Brain microvascular endothelial cell (primary cell): ENCODE measurements around the gene DCPS.
"Not testable (repeated sequence)": the region's sequence is repeated elsewhere in the genome, so short reads cannot be mapped to it uniquely, and the experiment has no call there.

Source experiments
- DNase-seq: peaks from one replicate; pipeline ENCODE4 v3.0.0-alpha.2; 2020
- H3K27ac ChIP-seq: fragments of 250-450 bp; sonication (Bioruptor Pico); 2 replicates; pipeline ENCODE4 v1.5.1; 2020; ENCODE audit warnings: mild to moderate bottlenecking, moderate library complexity
- H3K27me3 ChIP-seq: fragments of 250-450 bp; sonication (Bioruptor Pico); replicated peaks from 2 replicates; pipeline ENCODE4 v1.5.1; 2020; ENCODE audit warnings: mild to moderate bottlenecking
- H3K36me3 ChIP-seq: fragments of 250-450 bp; sonication (Bioruptor Pico); replicated peaks from 2 replicates; pipeline ENCODE4 v1.5.1; 2020; ENCODE audit warnings: mild to moderate bottlenecking
- H3K4me3 ChIP-seq: 2 replicates; pipeline ENCODE4 v1.5.1; 2011; ENCODE audit warnings: low read depth, mild to moderate bottlenecking, control low read depth, low read length, moderate library complexity
- CTCF ChIP-seq: IDR thresholded peaks from 2 replicates; pipeline ENCODE4 v1.5.1; 2011; ENCODE audit warnings: low read depth, mild to moderate bottlenecking, moderate library complexity, low read length, control low read depth, inconsistent platforms; ENCODE audit errors: missing control alignments
- in situ Hi-C: cut with HindIII; loops from 2 replicates; pipeline ENCODE4 v1.10.0; 2017; ENCODE audit warnings: low sequenced_read_pairs, low pct_ligation_motif_present

DCPS gene

GRCh38 chr11:126366064-126366822 lies 62.4 kb downstream of the DCPS start:
- no peak overlapping the region for H3K27ac ChIP-seq

GRCh38 chr11:126366823-126367654 lies 63.2 kb downstream of the DCPS start:
- in situ Hi-C loops, H3K36me3 ChIP-seq, H3K27ac ChIP-seq, H3K27me3 ChIP-seq, H3K4me3 ChIP-seq, DNase-seq: not testable (repeated sequence)

More at GRCh38 chr11:126366064-126366822, 62.4 kb downstream of the DCPS start:
- TF ChIP-seq CTCF = no peak
- no peak for DNase-seq
- no peak overlapping the region for H3K4me3 ChIP-seq
- no peaks in the 10 kb centered on the region for H3K27me3 ChIP-seq
- in situ Hi-C loops = no loop called here
- no peaks in the 10 kb centered on the region for H3K36me3 ChIP-seq

- H3K36me3 ChIP-seq, H3K27ac ChIP-seq, H3K27me3 ChIP-seq, in situ Hi-C loops, H3K4me3 ChIP-seq, DNase-seq: not testable (repeated sequence)
These were observed 63.9 kb downstream of the DCPS start for GRCh38 chr11:126367806-126368205.

- not testable (repeated sequence) for H3K4me3 ChIP-seq, H3K27ac ChIP-seq
These were observed 64.7 kb downstream of the DCPS start for GRCh38 chr11:126368336-126369119.

GRCh38 chr11:126370016-126370415 lies 66.2 kb downstream of the DCPS start:
- Histone ChIP-seq H3K27me3 (no peaks in the 10 kb centered on the region), H3K4me3 (no peak overlapping the region), H3K27ac (no peak overlapping the region), H3K36me3 (no peaks in the 10 kb centered on the region)
- in situ Hi-C loops = no loop called here
- no peak for DNase-seq
- TF ChIP-seq CTCF = no peak

More at GRCh38 chr11:126368336-126369119, 64.7 kb downstream of the DCPS start:
- H3K36me3 ChIP-seq, H3K27me3 ChIP-seq, in situ Hi-C loops, DNase-seq: not testable (repeated sequence)

- no peak overlapping the region for H3K4me3 ChIP-seq
- in situ Hi-C loops = no loop called here
- no peaks in the 10 kb centered on the region for H3K27me3 ChIP-seq
- DNase-seq = no peak
- TF ChIP-seq CTCF = no peak
- no peak overlapping the region for H3K27ac ChIP-seq
- no peaks in the 10 kb centered on the region for H3K36me3 ChIP-seq
These were observed 67.7 kb downstream of the DCPS start for GRCh38 chr11:126371595-126371994.

- DNase-seq, H3K36me3 ChIP-seq, H3K27me3 ChIP-seq, H3K27ac ChIP-seq, H3K4me3 ChIP-seq, in situ Hi-C loops: not testable (repeated sequence)
These were observed 69.7 kb downstream of the DCPS start for GRCh38 chr11:126373389-126374066.

GRCh38 chr11:126374562-126375300 lies 70.9 kb downstream of the DCPS start:
- H3K36me3 ChIP-seq, H3K4me3 ChIP-seq, H3K27ac ChIP-seq, DNase-seq, in situ Hi-C loops, H3K27me3 ChIP-seq: not testable (repeated sequence)
